ENCODE data around the gene DEPDC1.

DEPDC1 gene

DNA sequence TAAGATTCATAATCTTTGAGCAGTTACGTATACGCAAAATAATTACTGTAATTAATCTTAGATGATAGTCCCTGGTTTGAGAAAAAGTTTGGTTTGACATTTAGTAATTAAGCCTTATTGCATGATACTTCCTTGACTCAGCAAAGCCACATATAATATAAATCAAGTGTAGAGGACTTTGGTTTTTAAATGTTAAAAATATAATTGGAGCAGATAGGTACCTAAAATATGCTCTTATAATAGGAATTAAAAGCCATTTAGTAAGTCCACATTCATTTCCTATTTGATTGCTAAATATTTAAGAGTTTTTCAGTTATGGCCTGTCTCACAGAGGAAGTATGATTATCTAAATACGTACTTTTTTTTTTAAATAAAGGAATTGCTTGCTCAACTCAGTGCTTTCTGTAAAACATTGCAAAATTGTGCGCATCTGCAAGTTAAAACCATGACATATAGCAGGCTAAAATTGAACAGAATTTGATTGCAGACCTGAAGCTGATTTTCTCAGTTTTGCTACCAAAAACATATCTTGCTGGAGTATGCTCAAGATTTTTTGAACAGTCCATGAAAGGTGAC lies 67.6 kb downstream of the DEPDC1 start:
- no peaks in the 10 kb centered on the region for H3K27me3 ChIP-seq (ENCODE audit: control insufficient read depth, insufficient read depth, low read length)
- no peak overlapping the region for H3K9ac ChIP-seq
- H2AFZ ChIP-seq, result no peak overlapping the region
- H3K4me3 ChIP-seq (ENCODE audit: low read depth, low read length), result no peak overlapping the region
- no peaks in the 10 kb centered on the region for H3K79me2 ChIP-seq
- no peaks in the 10 kb centered on the region for H3K9me3 ChIP-seq (ENCODE audit: control insufficient read depth, low read length)
- TF ChIP-seq CTCF (IDR thresholded peaks at IDR 0.05), result no peak
- H3K4me1 ChIP-seq, result no peaks in the 10 kb centered on the region
- no peaks in the 10 kb centered on the region for H3K36me3 ChIP-seq (ENCODE audit: control insufficient read depth, insufficient read depth, low read length)
- no peak overlapping the region for H3K4me2 ChIP-seq (ENCODE audit: low read length)
- H3K27ac ChIP-seq, result no peak overlapping the region

GRCh38 chr1:68426594-68426993 lies 70.3 kb downstream of the DEPDC1 start:
- no peaks in the 10 kb centered on the region for H3K27me3 ChIP-seq (ENCODE audit: control insufficient read depth, insufficient read depth, low read length)
- no peak overlapping the region for H3K4me3 ChIP-seq (ENCODE audit: low read depth, low read length)
- no peaks in the 10 kb centered on the region for H3K79me2 ChIP-seq
- no peaks in the 10 kb centered on the region for H3K4me1 ChIP-seq
- H2AFZ ChIP-seq, result no peak overlapping the region
- TF ChIP-seq CTCF (IDR thresholded peaks at IDR 0.05), result no peak
- no peaks in the 10 kb centered on the region for H3K9me3 ChIP-seq (ENCODE audit: control insufficient read depth, low read length)
- no peak overlapping the region for H3K4me2 ChIP-seq (ENCODE audit: low read length)
- H3K9ac ChIP-seq, result no peak overlapping the region
- no peaks in the 10 kb centered on the region for H3K36me3 ChIP-seq (ENCODE audit: control insufficient read depth, insufficient read depth, low read length)
- H3K27ac ChIP-seq, result no peak overlapping the region

All from parathyroid adenoma (tissue), 2 donors.